ENCODE measurements around the gene TSPAN14. TPM values are rescaled to one million over a fixed set of nuclear protein-coding genes. Genes with fewer than 3 reads are reported as not detected.

The TSPAN14 gene
- polyA plus RNA-seq, 3 donors, result 123 to 160 (median 146) TPM

- Mint-ChIP-seq H3K9me3 (peaks cover 0 to 6% (median 0%) of the 10 kb centered on the region in 7 donors), H3K4me3 (peak overlapping the region in 1 of 2 donors; percentile 20), H3K27me3 (ENCODE audit: low read depth in 3 of 3) (peaks cover 0 to 5% (median 0%) of the 10 kb centered on the region in 3 donors), H3K27ac (peak overlapping the region in 5 of 7 donors; percentile 18 to 86 (median 50)), H3K36me3 (peaks cover 69 to 93% of the 10 kb centered on the region in 2 donors), H3K4me1 (peaks cover 75% of the 10 kb centered on the region)
- intact Hi-C loops (cut with micrococcal nuclease), result no loop called here
- H3K9ac ChIP-seq (ENCODE audit: insufficient read depth, low read length, poor library complexity, severe bottlenecking), result no peak overlapping the region
- peak overlapping the region in 1 of 2 donors; percentile 57 for H3K27ac ChIP-seq (ENCODE audit: low read depth in 1 of 2, low read length in 2 of 2)
- H3K36me3 ChIP-seq (replicated peaks in 1 of 2; ENCODE audit: control insufficient read depth in 1 of 2, insufficient read depth in 2 of 2, low read length in 2 of 2), result peaks cover 42 to 71% of the 10 kb centered on the region in 2 donors
- no CpG with 5 or more reads among the region's 3 CpGs for WGBS (ENCODE audit: insufficient coverage)
- H3K4me2 ChIP-seq (replicated peaks; ENCODE audit: extremely low read depth, low read length, poor library complexity, severe bottlenecking), result no peak overlapping the region
- H3K79me2 ChIP-seq (ENCODE audit: insufficient read depth, low read length), result peaks cover 100% of the 10 kb centered on the region
- no peaks in the 10 kb centered on the region for H3K27me3 ChIP-seq (ENCODE audit: control insufficient read depth in 2 of 2, insufficient read depth in 2 of 2, low read length in 2 of 2)
- H3K4me1 ChIP-seq (ENCODE audit: control insufficient read depth in 1 of 2, insufficient read depth in 2 of 2, low read length in 2 of 2), result peaks cover 33 to 41% of the 10 kb centered on the region in 2 donors
- peaks cover 100% of the 10 kb centered on the region for H4K20me1 ChIP-seq (ENCODE audit: insufficient read depth, low read length)
- DNase-seq, result no peak
- no peak overlapping the region for H3K4me3 ChIP-seq (replicated peaks in 1 of 3; ENCODE audit: low read depth in 2 of 3, low read length in 3 of 3)
- H2AFZ ChIP-seq (ENCODE audit: insufficient read depth, low read depth, low read length, poor library complexity, severe bottlenecking), result no peak overlapping the region
- no peaks in the 10 kb centered on the region for H3K9me3 ChIP-seq (replicated peaks in 1 of 2; ENCODE audit: control insufficient read depth in 1 of 2, insufficient read depth in 1 of 2, low read length in 2 of 2)
- TF ChIP-seq, protein P1, sequence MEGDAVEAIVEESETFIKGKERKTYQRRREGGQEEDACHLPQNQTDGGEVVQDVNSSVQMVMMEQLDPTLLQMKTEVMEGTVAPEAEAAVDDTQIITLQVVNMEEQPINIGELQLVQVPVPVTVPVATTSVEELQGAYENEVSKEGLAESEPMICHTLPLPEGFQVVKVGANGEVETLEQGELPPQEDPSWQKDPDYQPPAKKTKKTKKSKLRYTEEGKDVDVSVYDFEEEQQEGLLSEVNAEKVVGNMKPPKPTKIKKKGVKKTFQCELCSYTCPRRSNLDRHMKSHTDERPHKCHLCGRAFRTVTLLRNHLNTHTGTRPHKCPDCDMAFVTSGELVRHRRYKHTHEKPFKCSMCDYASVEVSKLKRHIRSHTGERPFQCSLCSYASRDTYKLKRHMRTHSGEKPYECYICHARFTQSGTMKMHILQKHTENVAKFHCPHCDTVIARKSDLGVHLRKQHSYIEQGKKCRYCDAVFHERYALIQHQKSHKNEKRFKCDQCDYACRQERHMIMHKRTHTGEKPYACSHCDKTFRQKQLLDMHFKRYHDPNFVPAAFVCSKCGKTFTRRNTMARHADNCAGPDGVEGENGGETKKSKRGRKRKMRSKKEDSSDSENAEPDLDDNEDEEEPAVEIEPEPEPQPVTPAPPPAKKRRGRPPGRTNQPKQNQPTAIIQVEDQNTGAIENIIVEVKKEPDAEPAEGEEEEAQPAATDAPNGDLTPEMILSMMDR (IDR thresholded peaks at IDR 0.05), result no peak
Measured at GRCh38 chr10:80473096-80473657, 19.1 kb downstream of the TSPAN14 start.

DNA sequence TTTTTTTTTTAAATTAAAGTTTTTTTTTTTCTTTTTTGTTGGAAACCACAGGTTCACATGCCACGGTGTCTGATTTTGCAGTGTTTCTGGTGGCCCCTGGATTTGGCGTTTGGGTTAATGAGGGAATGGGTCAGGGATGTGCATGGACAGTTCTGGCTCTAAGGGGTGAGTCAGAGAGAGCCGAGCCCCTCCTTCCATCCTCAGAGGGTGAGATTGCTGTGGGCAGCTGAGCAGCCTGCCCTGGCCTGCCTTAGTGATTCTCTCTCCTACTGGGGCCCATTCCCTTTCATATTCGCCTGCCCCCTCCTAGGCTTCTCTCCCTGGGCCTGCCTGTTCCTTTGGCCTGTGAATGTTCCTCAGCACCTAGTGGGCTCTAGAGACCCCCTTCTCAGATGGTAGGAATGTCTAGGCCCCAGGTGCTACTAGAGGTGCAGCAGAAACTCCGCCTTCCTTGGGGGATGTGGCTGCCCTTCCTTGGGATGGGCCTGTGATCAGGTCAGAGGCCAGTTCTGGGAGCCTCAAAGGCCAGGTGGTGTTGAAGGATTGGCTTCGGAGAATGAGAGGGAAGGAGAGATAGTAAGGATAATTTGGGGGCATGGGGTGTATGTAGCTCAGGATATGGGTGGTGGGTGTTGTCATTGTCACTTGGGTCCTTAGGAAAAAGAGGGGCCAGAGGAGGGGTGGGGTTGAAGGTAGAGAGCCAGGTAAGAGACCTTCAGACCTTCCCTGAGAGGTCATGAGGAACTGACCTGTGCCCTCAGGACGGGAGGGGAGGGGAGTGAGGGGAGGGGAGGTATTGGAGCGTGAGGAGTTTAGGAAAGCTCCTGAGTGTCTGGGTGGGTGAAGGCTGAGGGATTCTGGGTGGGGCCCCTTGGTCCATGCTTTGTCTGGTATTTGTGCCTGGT lies 19.8 kb downstream of the TSPAN14 start:
- TF ChIP-seq, protein P1 (IDR thresholded peaks at IDR 0.05), result no peak
- Histone ChIP-seq H3K27me3 (ENCODE audit: control insufficient read depth in 2 of 2, insufficient read depth in 2 of 2, low read length in 2 of 2) (no peaks in the 10 kb centered on the region), H3K79me2 (ENCODE audit: insufficient read depth, low read length) (peaks cover 99% of the 10 kb centered on the region), H4K20me1 (ENCODE audit: insufficient read depth, low read length) (peaks cover 99% of the 10 kb centered on the region), H3K36me3 (replicated peaks in 1 of 2; ENCODE audit: control insufficient read depth in 1 of 2, insufficient read depth in 2 of 2, low read length in 2 of 2) (peaks cover 37 to 69% of the 10 kb centered on the region in 2 donors), H2AFZ (ENCODE audit: insufficient read depth, low read depth, low read length, poor library complexity, severe bottlenecking) (no peak overlapping the region), H3K9me3 (replicated peaks in 1 of 2; ENCODE audit: control insufficient read depth in 1 of 2, insufficient read depth in 1 of 2, low read length in 2 of 2) (no peaks in the 10 kb centered on the region), H3K4me2 (replicated peaks; ENCODE audit: extremely low read depth, low read length, poor library complexity, severe bottlenecking) (no peak overlapping the region), H3K4me3 (replicated peaks in 1 of 3; ENCODE audit: low read depth in 2 of 3, low read length in 3 of 3) (no peak overlapping the region), H3K27ac (ENCODE audit: low read depth in 1 of 2, low read length in 2 of 2) (peak overlapping the region; percentile 12 to 60), H3K9ac (ENCODE audit: insufficient read depth, low read length, poor library complexity, severe bottlenecking) (no peak overlapping the region), H3K4me1 (ENCODE audit: control insufficient read depth in 1 of 2, insufficient read depth in 2 of 2, low read length in 2 of 2) (peaks cover 27 to 37% of the 10 kb centered on the region in 2 donors)
- intact Hi-C loops (cut with micrococcal nuclease), result no loop called here
- Mint-ChIP-seq H3K27me3 (ENCODE audit: low read depth in 3 of 3) (peaks cover 0 to 5% (median 0%) of the 10 kb centered on the region in 3 donors), H3K36me3 (peaks cover 67 to 91% of the 10 kb centered on the region in 2 donors), H3K4me3 (no peak overlapping the region), H3K27ac (peak overlapping the region; percentile 68 to 89 (median 75)), H3K9me3 (peaks cover 0 to 6% (median 0%) of the 10 kb centered on the region in 7 donors), H3K4me1 (peaks cover 73% of the 10 kb centered on the region)
- WGBS (ENCODE audit: insufficient coverage), result 59% methylated on average over 6 of the region's 8 CpGs
- DNase-seq, result no peak

Measured in CD14-positive monocyte (primary cell).